IMR-90 (cell line): ENCODE measurements around the gene ANTXRL. TPM values are rescaled to one million over a fixed set of nuclear protein-coding genes. Genes with fewer than 3 reads are reported as not detected.

Experiments
- ATAC-seq: fragments of 200-7000 bp; cut with Tn5 transposase; 2 replicates; pipeline ENCODE4 v1.9.1; 2020; ENCODE audit warnings: low read depth, mild to moderate bottlenecking, moderate library complexity
- BruUV-seq: library from RNA; stranded (reverse); fragments of 400-500 nt; replicated peaks from 2 replicates; lab custom pipeline; 2021; lab: Mats Ljungman, UMichigan
- CTCF ChIA-PET: fragments of 300-600 bp; formaldehyde crosslinking; extraction: SDS; loops from one replicate; lab custom pipeline; 2021; ENCODE audit warnings: antibody characterized with exemption; lab: Yijun Ruan, JAX
- POLR2A ChIA-PET: fragments of 300-600 bp; sonication (Branson Sonifier 250); formaldehyde crosslinking; loops from one replicate; lab custom pipeline; 2022; ENCODE audit warnings: antibody characterized with exemption; ENCODE audit not compliant: unreplicated experiment; lab: Charles Lee
- DNase-seq: peaks from one replicate; pipeline ENCODE4 v3.0.0; 2013
- H2AFZ ChIP-seq: replicated peaks from 2 replicates; pipeline ENCODE3; 2013; ENCODE audit warnings: low read length, mild to moderate bottlenecking; ENCODE audit not compliant: poor library complexity
- H2AK5ac ChIP-seq: 2 replicates; pipeline ENCODE4 v1.6.1; 2013; ENCODE audit warnings: low read depth, low read length, inconsistent platforms
- H2AK9ac ChIP-seq: replicated peaks from 2 replicates; pipeline ENCODE3; 2013; ENCODE audit warnings: mild to moderate bottlenecking, low read depth, low read length, moderate library complexity; ENCODE audit not compliant: poor library complexity
- H2BK120ac ChIP-seq: 2 replicates; pipeline ENCODE4 v1.6.1; 2013; ENCODE audit warnings: low read depth, low read length, inconsistent platforms
- H2BK15ac ChIP-seq: 3 replicates; pipeline ENCODE4 v1.6.1; 2013; ENCODE audit warnings: low read depth, low read length, inconsistent platforms
- H2BK20ac ChIP-seq: 2 replicates; pipeline ENCODE4 v1.6.1; 2013; ENCODE audit warnings: low read depth, mild to moderate bottlenecking, inconsistent platforms, low read length, moderate library complexity
- H2BK5ac ChIP-seq: 2 replicates; pipeline ENCODE4 v1.6.1; 2013; ENCODE audit warnings: mild to moderate bottlenecking, low read depth, low read length, inconsistent platforms; ENCODE audit not compliant: poor library complexity, severe bottlenecking
- H3K14ac ChIP-seq: replicated peaks from 2 replicates; pipeline ENCODE4 v1.6.1; 2013; ENCODE audit warnings: low read depth, low read length, inconsistent platforms
- H3K18ac ChIP-seq: 2 replicates; pipeline ENCODE4 v1.6.1; 2013; ENCODE audit warnings: low read depth, low read length, control low read depth
- H3K23ac ChIP-seq: 2 replicates; pipeline ENCODE4 v1.6.1; 2013; ENCODE audit warnings: low read depth, low read length, inconsistent platforms
- H3K27ac ChIP-seq: 2 replicates; pipeline ENCODE4 v1.5.1; 2013; ENCODE audit warnings: mild to moderate bottlenecking, control low read depth, low read length; ENCODE audit not compliant: insufficient read depth
- H3K27me3 ChIP-seq: 2 replicates; pipeline ENCODE4 v1.6.1; 2013; ENCODE audit warnings: low read length; ENCODE audit not compliant: control insufficient read depth, insufficient read depth
- H3K36me3 ChIP-seq: 2 replicates; pipeline ENCODE4 v1.6.1; 2013; ENCODE audit warnings: low read length, mixed read lengths; ENCODE audit not compliant: control insufficient read depth, insufficient read depth
- H3K4ac ChIP-seq: 2 replicates; pipeline ENCODE4 v1.6.1; 2013; ENCODE audit warnings: low read depth, low read length, inconsistent platforms
- H3K4me1 ChIP-seq: 2 replicates; pipeline ENCODE4 v1.6.1; 2013; ENCODE audit warnings: low read length, mixed read lengths; ENCODE audit not compliant: control insufficient read depth, insufficient read depth
- H3K4me2 ChIP-seq: 2 replicates; pipeline ENCODE4 v1.6.1; 2013; ENCODE audit warnings: low read depth, mild to moderate bottlenecking, control low read depth, low read length, moderate library complexity
- H3K4me3 ChIP-seq: 2 replicates; pipeline ENCODE4 v1.5.1; 2013; ENCODE audit warnings: low read depth, mild to moderate bottlenecking, control low read depth, low read length, moderate library complexity; ENCODE audit not compliant: insufficient read depth
- H3K56ac ChIP-seq: 2 replicates; pipeline ENCODE4 v1.6.1; 2013; ENCODE audit warnings: low read length, inconsistent platforms; ENCODE audit not compliant: insufficient read depth; ENCODE audit errors: extremely low read depth
- H3K79me1 ChIP-seq, 2 experiments: 2 replicates each; pipeline ENCODE4 v1.6.1; 2013; ENCODE audit warnings: low read length in 2 of 2, inconsistent platforms in 1 of 2, low read depth in 1 of 2
- H3K9ac ChIP-seq: 2 replicates; pipeline ENCODE4 v1.6.1; 2013; ENCODE audit warnings: low read depth, low read length, control low read depth
- H3K9me1 ChIP-seq: 2 replicates; pipeline ENCODE4 v1.6.1; 2013; ENCODE audit warnings: low read length, inconsistent platforms; ENCODE audit not compliant: insufficient read depth
- H3K9me3 ChIP-seq: 2 replicates; pipeline ENCODE4 v1.6.1; 2013; ENCODE audit warnings: low read length; ENCODE audit not compliant: control insufficient read depth, insufficient read depth
- H4K20me1 ChIP-seq: 2 replicates; pipeline ENCODE4 v1.6.1; 2013; ENCODE audit warnings: low read length, inconsistent platforms; ENCODE audit not compliant: insufficient read depth
- H4K5ac ChIP-seq: 2 replicates; pipeline ENCODE4 v1.6.1; 2013; ENCODE audit warnings: mild to moderate bottlenecking, low read depth, low read length, control low read depth
- H4K8ac ChIP-seq, 2 experiments: 2 replicates each; pipeline ENCODE4 v1.6.1; 2013; ENCODE audit warnings: low read depth in 2 of 2, low read length in 2 of 2, control low read depth in 1 of 2, inconsistent platforms in 1 of 2
- H4K91ac ChIP-seq: 2 replicates; pipeline ENCODE4 v1.6.1; 2013; ENCODE audit warnings: low read depth, low read length, inconsistent platforms; ENCODE audit not compliant: insufficient read depth
- BHLHE40 ChIP-seq: fragments of 150-350 bp; IDR thresholded peaks from 2 replicates; pipeline ENCODE4 v1.6.1; 2016; ENCODE audit warnings: mild to moderate bottlenecking, low read depth, low read length
- CEBPB ChIP-seq: IDR thresholded peaks from 2 replicates; pipeline ENCODE4 v1.6.1; 2012; ENCODE audit warnings: low read depth, low read length, improper control_type of control experiment
- CHD1 ChIP-seq: IDR thresholded peaks from 2 replicates; pipeline ENCODE4 v1.6.1; 2012; ENCODE audit warnings: low read depth, low read length, improper control_type of control experiment
- CTCF ChIP-seq: conservative IDR thresholded peaks from 2 replicates; pipeline ENCODE4 v1.5.1; 2012; ENCODE audit warnings: mild to moderate bottlenecking, low read depth, low read length, improper control_type of control experiment
- ELK1 ChIP-seq: fragments of 150-350 bp; IDR thresholded peaks from 2 replicates; pipeline ENCODE4 v1.6.1; 2016; ENCODE audit warnings: low read depth, mild to moderate bottlenecking, low read length, moderate library complexity, borderline replicate concordance
- FOS ChIP-seq: fragments of 150-350 bp; IDR thresholded peaks from 2 replicates; pipeline ENCODE4 v1.6.1; 2016; ENCODE audit warnings: low read depth, low read length
- MAFK ChIP-seq: IDR thresholded peaks from 2 replicates; pipeline ENCODE4 v1.6.1; 2012; ENCODE audit warnings: low read depth, low read length, improper control_type of control experiment
- MAZ ChIP-seq: IDR thresholded peaks from 2 replicates; pipeline ENCODE4 v1.6.1; 2012; ENCODE audit warnings: low read depth, mild to moderate bottlenecking, low read length, improper control_type of control experiment, moderate library complexity, borderline replicate concordance
- MXI1 ChIP-seq: IDR thresholded peaks from 2 replicates; pipeline ENCODE4 v1.6.1; 2012; ENCODE audit warnings: low read depth, mild to moderate bottlenecking, low read length, moderate library complexity, borderline replicate concordance
- NFE2L2 ChIP-seq: fragments of 150-350 bp; IDR thresholded peaks from 2 replicates; pipeline ENCODE4 v1.6.1; 2016; ENCODE audit warnings: low read depth, mild to moderate bottlenecking, low read length
- POLR2A ChIP-seq: IDR thresholded peaks from 2 replicates; pipeline ENCODE4 v1.6.1; 2012; ENCODE audit warnings: mild to moderate bottlenecking, low read depth, low read length
- RAD21 ChIP-seq: IDR thresholded peaks from 2 replicates; pipeline ENCODE4 v1.6.1; 2012; ENCODE audit warnings: low read length, improper control_type of control experiment
- RCOR1 ChIP-seq: IDR thresholded peaks from 2 replicates; pipeline ENCODE4 v1.6.1; 2012; ENCODE audit warnings: mild to moderate bottlenecking, low read length, improper control_type of control experiment; ENCODE audit not compliant: insufficient replicate concordance
- RFX5 ChIP-seq: IDR thresholded peaks from 2 replicates; pipeline ENCODE4 v1.8.0; 2012; ENCODE audit warnings: low read depth, mild to moderate bottlenecking, low read length, moderate library complexity
- SMC3 ChIP-seq: fragments of 150-350 bp; IDR thresholded peaks from 2 replicates; pipeline ENCODE4 v1.6.1; 2016; ENCODE audit warnings: low read depth, mild to moderate bottlenecking, antibody characterized with exemption, low read length, moderate library complexity
- USF2 ChIP-seq: fragments of 150-350 bp; IDR thresholded peaks from 2 replicates; pipeline ENCODE4 v1.6.1; 2017; ENCODE audit warnings: mild to moderate bottlenecking, antibody characterized with exemption, low read length, low read depth
- WGBS, 2 experiments: methylation state at CpG; one replicate each; pipeline versions ENCODE4 v1.1.5 to v1.1.7; 2013; ENCODE audit warnings: missing lambda C conversion rate in 2 of 2; ENCODE audit not compliant: insufficient read length in 1 of 2; ENCODE audit errors: extremely low coverage in 2 of 2; 5-methylcytosine and 5-hydroxymethylcytosine counted together
- dilution Hi-C: fragments of 300-500 bp; cut with HindIII; formaldehyde crosslinking; loops from one replicate; pipeline ENCODE4 v1.14.3; 2018; ENCODE audit warnings: low sequenced_read_pairs; ENCODE audit not compliant: unreplicated experiment
- in situ Hi-C: fragments of 300-500 bp; cut with MboI; formaldehyde crosslinking; loops from 3 replicates; pipeline ENCODE4 v1.14.3; 2019; ENCODE audit warnings: low sequenced_read_pairs, inconsistent platforms, mixed read lengths
- intact Hi-C: fragments of 100-400 bp; cut with micrococcal nuclease; formaldehyde crosslinking; loops from 2 replicates; pipeline ENCODE4 v1.10.0; 2022
- polyA plus RNA-seq, 3 experiments: library from polyadenylated mRNA; depleted of rRNA; stranded (reverse); fragments of >200 nt; gene quantifications; 2 replicates each; pipeline ENCODE4 v1.2.3, GENCODE V29; 2012; ENCODE audit warnings: low replicate concordance in 1 of 3
- total RNA-seq: library from RNA; depleted of rRNA; stranded (reverse); fragments of >200 nt; gene quantifications from 2 replicates; pipeline ENCODE4 v1.2.3, GENCODE V29; 2012

The ANTXRL gene
- total and polyA plus RNA-seq, 2 of the 4 experiments (the other 2 are of a cell fraction), result not detected

GRCh38 chr10:46323176-46323575, 36.4 kb downstream of the ANTXRL start:
- no peaks in the 10 kb centered on the region for H3K9me3 ChIP-seq
- no peak for DNase-seq

More at GRCh38 chr10:46323176-46323575, 36.4 kb downstream of the ANTXRL start:
- no peak overlapping the region for H3K4ac ChIP-seq
- H4K20me1 ChIP-seq, result no peaks in the 10 kb centered on the region
- no peaks in the 10 kb centered on the region for H3K27me3 ChIP-seq
- no TSS peak for BruUV-seq
- intact Hi-C loops, result no loop called here
- no peak overlapping the region for H2AK5ac ChIP-seq
- H3K4me2 ChIP-seq, result no peak overlapping the region
- H3K56ac ChIP-seq, result no peak overlapping the region
- TF ChIP-seq RFX5 (no peak), SMC3 (no peak), RAD21 (no peak), MAFK (no peak), POLR2A (no peak), CHD1 (no peak), FOS (no peak), NFE2L2 (no peak), ELK1 (no peak), MXI1 (no peak), USF2 (no peak), MAZ (no peak), CTCF (no peak), BHLHE40 (no peak), RCOR1 (no peak), CEBPB (no peak)
- no peak overlapping the region for H2BK120ac ChIP-seq
- H3K4me3 ChIP-seq, result no peak overlapping the region
- H4K5ac ChIP-seq, result no peak overlapping the region
- no CpG with 5 or more reads among the region's 4 CpGs for WGBS, 2 experiments
- no peak overlapping the region for H3K18ac ChIP-seq
- dilution Hi-C loops, result no loop called here
- no peak overlapping the region for H2AK9ac ChIP-seq
- H4K8ac ChIP-seq, result no peak overlapping the region
- peaks cover 5% of the 10 kb centered on the region; the same call in 1 of the 2 replicates for H3K4me1 ChIP-seq
- ChIA-PET CTCF (no interaction called here), POLR2A (no interaction called here)
- H3K23ac ChIP-seq, result no peak overlapping the region
- no peak overlapping the region for H4K91ac ChIP-seq
- no peak overlapping the region for H3K27ac ChIP-seq
- H3K36me3 ChIP-seq, result no peaks in the 10 kb centered on the region
- H2BK15ac ChIP-seq, result no peak overlapping the region
- no peak overlapping the region for H2BK5ac ChIP-seq
- no peak for ATAC-seq
- no peak overlapping the region for H3K14ac ChIP-seq
- H3K9me1 ChIP-seq, result peaks cover 5% of the 10 kb centered on the region; the same call in 1 of the 2 replicates
- H3K79me1 ChIP-seq, result no peaks in the 10 kb centered on the region
- no peak overlapping the region for H3K9ac ChIP-seq
- no peak overlapping the region for H2BK20ac ChIP-seq
- no peak overlapping the region for H2AFZ ChIP-seq
- in situ Hi-C loops, result no loop called here
